Tibial nerve (tissue), 3 donors: ENCODE results near the gene MYL10.
"Not testable (repeated sequence)": the region's sequence is repeated elsewhere in the genome, so short reads cannot be mapped to it uniquely, and the experiment has no call there.

Experiments
- EP300 ChIP-seq, 2 donors: sonication (generic); formaldehyde crosslinking; IDR thresholded peaks; one replicate each; pipeline ENCODE4 v1.6.1; 2017; ENCODE audit warnings: antibody characterized with exemption in 2 of 2, mild to moderate bottlenecking in 1 of 2
- POLR2A ChIP-seq, 2 donors: fragments of 450-650 bp; IDR thresholded peaks; one replicate each; pipeline ENCODE4 v1.6.1; 2017; ENCODE audit warnings: antibody characterized with exemption in 2 of 2, mild to moderate bottlenecking in 2 of 2, moderate library complexity in 2 of 2

DNA sequence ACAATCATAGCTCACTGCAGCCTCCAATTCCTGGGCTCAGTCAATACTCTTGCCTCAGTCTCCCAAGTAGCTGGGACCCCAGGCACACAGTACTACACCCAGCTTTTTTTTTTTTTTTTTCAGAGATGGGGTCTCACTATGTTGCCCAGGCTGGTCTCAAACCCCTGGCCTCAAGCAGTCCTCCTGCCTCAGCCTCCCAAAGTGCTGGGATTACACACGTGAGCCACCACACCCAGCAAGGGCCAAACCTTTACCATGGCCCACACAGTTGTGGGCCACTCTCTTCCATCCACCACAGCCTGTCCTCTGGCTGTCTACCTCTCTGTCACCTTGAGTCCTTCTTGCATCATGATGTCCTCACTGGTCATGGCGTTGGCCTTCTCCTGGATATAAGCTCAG, 24.2 kb downstream of the MYL10 start:
- not testable (repeated sequence) for TF ChIP-seq POLR2A, EP300 (IDR thresholded peaks at IDR 0.05)
